ENCODE results near the gene PRPF8. TPM values are rescaled to one million over a fixed set of nuclear protein-coding genes. Genes with fewer than 3 reads are reported as not detected.

Gene PRPF8
- total RNA-seq, 4 donors from 2014 or later, result 141 to 187 (median 163) TPM

DNA sequence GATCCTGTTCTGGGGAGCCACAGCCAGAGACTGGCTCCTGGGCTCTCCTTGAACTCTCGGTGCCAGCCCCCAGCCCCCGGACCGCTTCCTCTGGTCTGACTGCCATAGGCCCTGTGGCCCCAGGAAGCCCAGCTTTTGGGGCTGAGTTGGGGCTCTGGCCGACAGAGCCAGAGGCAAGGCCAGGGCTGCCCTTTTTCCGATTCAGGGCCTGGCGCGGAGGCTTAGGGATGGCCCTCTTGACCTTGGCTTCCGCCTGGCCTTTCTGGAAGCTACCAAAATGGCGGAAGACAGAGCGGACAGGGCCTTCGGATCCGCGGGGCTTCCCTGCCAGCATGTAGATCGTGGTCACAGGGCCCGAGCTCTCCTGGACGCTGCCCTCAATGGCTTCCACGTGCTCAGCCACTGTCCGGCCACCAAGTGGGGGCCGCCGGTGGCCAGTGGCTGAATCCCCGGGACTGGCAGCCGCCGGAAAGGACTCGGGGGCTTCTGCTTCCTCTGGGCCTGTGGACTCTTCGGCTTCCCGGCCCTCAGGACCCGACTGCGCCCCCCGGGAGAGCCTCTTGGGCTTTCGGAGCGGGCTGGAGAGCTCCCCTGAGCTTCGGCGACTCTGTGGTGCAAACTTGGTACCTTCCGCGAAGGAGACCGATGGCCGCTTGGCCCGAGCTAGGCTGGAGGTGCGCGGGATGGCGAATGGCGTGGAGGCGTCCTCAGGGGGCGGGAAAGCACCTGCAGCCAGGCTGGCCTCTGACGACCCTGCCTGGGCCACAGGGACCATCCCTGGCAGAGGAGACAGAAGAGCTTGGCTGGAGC, 49.6 kb downstream of the PRPF8 start:
- Histone ChIP-seq H3K27me3 (no peaks in the 10 kb centered on the region), H3K4me1 (peaks cover under 1 to 3% (median 2%) of the 10 kb centered on the region in 4 donors), H3K4me3 (no peak overlapping the region), H3K27ac (replicated peaks in 1 of 4) (no peak overlapping the region), H3K9me3 (no peaks in the 10 kb centered on the region), H3K36me3 (peaks cover 3 to 56% (median 20%) of the 10 kb centered on the region in 4 donors)
- DNase-seq (ENCODE audit: extremely low spot score), result no peak
- WGBS, result 95% methylated on average over 42 of the region's 45 CpGs
- intact Hi-C loops (cut with DNase I), result no loop called here
- TF ChIP-seq POLR2A (IDR thresholded peaks at IDR 0.05; ENCODE audit: low read depth), result no peak
- no peak for TF ChIP-seq EP300 (IDR thresholded peaks at IDR 0.05)
- no peak for TF ChIP-seq POLR2AphosphoS5 (IDR thresholded peaks at IDR 0.05)
- TF ChIP-seq, protein P1, sequence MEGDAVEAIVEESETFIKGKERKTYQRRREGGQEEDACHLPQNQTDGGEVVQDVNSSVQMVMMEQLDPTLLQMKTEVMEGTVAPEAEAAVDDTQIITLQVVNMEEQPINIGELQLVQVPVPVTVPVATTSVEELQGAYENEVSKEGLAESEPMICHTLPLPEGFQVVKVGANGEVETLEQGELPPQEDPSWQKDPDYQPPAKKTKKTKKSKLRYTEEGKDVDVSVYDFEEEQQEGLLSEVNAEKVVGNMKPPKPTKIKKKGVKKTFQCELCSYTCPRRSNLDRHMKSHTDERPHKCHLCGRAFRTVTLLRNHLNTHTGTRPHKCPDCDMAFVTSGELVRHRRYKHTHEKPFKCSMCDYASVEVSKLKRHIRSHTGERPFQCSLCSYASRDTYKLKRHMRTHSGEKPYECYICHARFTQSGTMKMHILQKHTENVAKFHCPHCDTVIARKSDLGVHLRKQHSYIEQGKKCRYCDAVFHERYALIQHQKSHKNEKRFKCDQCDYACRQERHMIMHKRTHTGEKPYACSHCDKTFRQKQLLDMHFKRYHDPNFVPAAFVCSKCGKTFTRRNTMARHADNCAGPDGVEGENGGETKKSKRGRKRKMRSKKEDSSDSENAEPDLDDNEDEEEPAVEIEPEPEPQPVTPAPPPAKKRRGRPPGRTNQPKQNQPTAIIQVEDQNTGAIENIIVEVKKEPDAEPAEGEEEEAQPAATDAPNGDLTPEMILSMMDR (IDR thresholded peaks at IDR 0.05), result no peak

DNA sequence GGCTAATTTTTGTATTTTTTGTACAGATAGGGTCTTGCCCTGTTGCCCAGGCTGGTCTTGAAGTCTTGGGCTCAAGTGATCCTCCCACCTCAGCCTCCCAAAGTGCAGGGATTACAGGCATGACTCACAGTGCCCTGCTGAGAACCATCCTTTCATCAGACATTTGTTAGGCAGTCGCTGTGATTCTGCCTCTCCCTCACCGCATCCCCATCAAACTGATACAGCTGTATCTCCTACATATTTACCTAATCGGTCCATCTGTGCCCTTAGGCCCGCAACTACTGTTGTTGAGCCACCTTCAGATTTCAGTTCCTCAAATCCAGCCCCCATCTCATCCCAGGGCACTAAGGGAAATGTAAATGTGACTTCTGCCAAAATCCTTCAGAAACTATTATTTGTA, 54.0 kb downstream of the PRPF8 start:
- Histone ChIP-seq H3K4me3 (no peak overlapping the region), H3K27me3 (no peaks in the 10 kb centered on the region), H3K9me3 (no peaks in the 10 kb centered on the region), H3K4me1 (peaks cover 20 to 35% (median 33%) of the 10 kb centered on the region in 4 donors), H3K36me3 (peaks cover 2 to 15% (median 10%) of the 10 kb centered on the region in 4 donors), H3K27ac (replicated peaks in 1 of 4) (no peak overlapping the region)
- intact Hi-C loops (cut with DNase I), result no loop called here
- 85% methylated on average over 4 of the region's 4 CpGs for WGBS
- TF ChIP-seq EP300 (IDR thresholded peaks at IDR 0.05), result no peak
- no peak for TF ChIP-seq POLR2AphosphoS5 (IDR thresholded peaks at IDR 0.05)
- TF ChIP-seq POLR2A (IDR thresholded peaks at IDR 0.05; ENCODE audit: low read depth), result no peak
- TF ChIP-seq, protein P1 (IDR thresholded peaks at IDR 0.05), result no peak
- no peak for DNase-seq (ENCODE audit: extremely low spot score)

DNA sequence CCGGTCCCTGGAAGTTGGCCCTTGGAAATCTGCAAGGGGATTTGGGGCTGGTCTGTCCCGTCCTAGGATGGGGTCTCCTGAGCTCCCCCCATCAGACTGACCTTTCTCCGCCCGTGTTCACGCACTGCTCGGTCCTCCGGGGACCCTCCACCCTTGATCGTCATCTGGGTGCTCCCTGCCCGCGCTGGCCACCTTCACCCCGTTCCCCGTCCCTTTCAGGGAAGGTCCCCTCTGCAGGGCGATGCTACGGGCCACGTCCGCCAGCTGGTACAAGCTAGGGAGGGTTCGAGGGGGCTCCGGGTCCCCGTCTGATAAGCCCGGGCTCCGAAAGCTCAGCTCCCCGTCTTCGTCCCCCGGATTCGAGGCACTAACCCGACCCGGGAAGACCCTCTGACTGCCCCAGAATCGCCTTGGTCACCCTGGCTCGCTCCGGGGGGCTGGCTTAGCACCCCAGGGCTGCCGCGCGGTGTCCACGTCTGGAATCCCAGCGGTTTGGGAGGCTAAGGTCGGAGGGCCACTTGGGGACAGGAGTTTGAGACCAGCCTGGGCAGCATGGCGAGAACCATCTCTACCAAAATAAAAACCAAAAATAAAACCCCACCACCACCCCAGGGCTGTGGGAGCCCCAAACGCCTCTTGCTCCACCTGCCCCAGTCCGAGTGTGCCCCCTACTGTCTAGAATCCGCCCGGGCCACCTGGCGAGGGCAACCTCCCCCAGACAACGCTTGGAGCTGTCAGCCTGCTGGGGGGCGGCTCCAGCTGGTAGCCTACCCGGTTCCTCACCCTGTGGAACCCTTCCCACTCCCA, 55.0 kb downstream of the PRPF8 start:
- DNase-seq (ENCODE audit: extremely low spot score), result no peak
- Histone ChIP-seq H3K4me3 (peak overlapping the region; percentile 68 to 89 (median 80)), H3K27me3 (no peaks in the 10 kb centered on the region), H3K27ac (replicated peaks in 1 of 4) (peak overlapping the region; percentile 90 to 95 (median 90)), H3K4me1 (peaks cover 20 to 35% (median 33%) of the 10 kb centered on the region in 4 donors), H3K36me3 (peaks cover 0 to 5% (median 3%) of the 10 kb centered on the region in 4 donors), H3K9me3 (no peaks in the 10 kb centered on the region)
- intact Hi-C loops (cut with DNase I), result loop anchor here (2.0 kb wide), 1 partner anchor 53 kb away; no protein-coding TSS in a partner anchor
- WGBS, result 4% methylated on average over 42 of the region's 45 CpGs
- peak in 1 of 2 donors; percentile 28 for TF ChIP-seq POLR2AphosphoS5 (IDR thresholded peaks at IDR 0.05)
- TF ChIP-seq, protein P1 (IDR thresholded peaks at IDR 0.05), result peak; percentile 52 to 63 (median 58)
- no peak for TF ChIP-seq POLR2A (IDR thresholded peaks at IDR 0.05; ENCODE audit: low read depth)
- TF ChIP-seq EP300 (IDR thresholded peaks at IDR 0.05), result no peak

DNA sequence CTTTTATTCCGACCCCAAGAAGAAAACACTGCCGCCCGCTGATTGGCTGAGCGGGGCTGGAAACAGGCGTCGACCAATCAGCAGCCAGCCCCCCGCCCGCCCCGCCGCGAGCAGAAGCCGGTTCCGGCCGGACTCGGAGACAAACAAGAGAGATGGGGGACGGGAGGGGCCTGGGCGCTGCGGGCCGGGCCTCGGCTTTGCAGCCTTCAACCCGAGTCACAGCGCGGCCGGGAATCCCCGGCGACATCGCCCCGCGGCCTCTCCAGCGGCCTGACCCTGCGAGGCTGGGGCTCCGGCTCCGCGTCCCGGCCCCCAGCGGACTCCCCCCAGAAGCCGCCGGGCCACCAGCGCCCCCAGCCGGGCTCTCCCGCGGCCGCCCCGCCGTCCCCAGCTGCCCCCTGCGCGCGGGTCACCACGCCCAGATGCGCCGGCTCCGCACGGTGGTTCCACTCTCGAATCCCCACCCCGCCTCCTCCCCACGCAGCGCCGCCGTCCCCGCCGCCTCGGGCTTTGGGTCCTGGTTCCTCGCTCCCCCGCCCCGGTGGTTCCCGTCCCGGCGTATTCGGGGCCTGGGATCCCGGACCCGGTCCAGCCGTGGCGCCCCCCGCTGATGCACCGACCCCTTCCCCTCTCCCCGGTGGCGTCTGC, 55.7 kb downstream of the PRPF8 start:
- Histone ChIP-seq H3K27me3 (no peaks in the 10 kb centered on the region), H3K9me3 (no peaks in the 10 kb centered on the region), H3K4me1 (peaks cover 20 to 35% (median 33%) of the 10 kb centered on the region in 4 donors), H3K4me3 (peak overlapping the region; percentile 68 to 89 (median 80)), H3K36me3 (no peaks in the 10 kb centered on the region), H3K27ac (replicated peaks in 1 of 4) (peak overlapping the region; percentile 90 to 95 (median 90))
- intact Hi-C loops (cut with DNase I), result loop anchor here (2.0 kb wide), 1 partner anchor 52 kb away; no protein-coding TSS in a partner anchor
- TF ChIP-seq POLR2AphosphoS5 (IDR thresholded peaks at IDR 0.05) (peak; percentile 57 to 70), POLR2A (IDR thresholded peaks at IDR 0.05; ENCODE audit: low read depth) (peak; percentile 33), EP300 (IDR thresholded peaks at IDR 0.05) (no peak)
- TF ChIP-seq, protein P1 (IDR thresholded peaks at IDR 0.05), result peak; percentile 51 to 62 (median 57)
- WGBS, result 0% methylated on average over 6 of the region's 77 CpGs
- DNase-seq (ENCODE audit: extremely low spot score), result peak; percentile 99

Data from esophagus muscularis mucosa (tissue), 4 donors.